SK-N-SH (cell line): Measurements from ENCODE around the gene GSC. TPM values are rescaled to one million over a fixed set of nuclear protein-coding genes. Genes with fewer than 3 reads are reported as not detected.

ENCODE experiments used
- CTCF ChIA-PET: fragments of 300-600, 350-600 bp; formaldehyde crosslinking; extraction: SDS; loops from one replicate; lab custom pipeline; 2021; lab: Yijun Ruan, JAX
- POLR2A ChIA-PET: fragments of 350-600 bp; sonication (Branson Sonifier 250); formaldehyde crosslinking; extraction: SDS; loops from one replicate; lab custom pipeline; 2020; ENCODE audit warnings: antibody characterized with exemption, inconsistent platforms; lab: Yijun Ruan, JAX
- DNase-seq: peaks from one replicate; pipeline ENCODE4 v3.0.0; 2012
- H2AFZ ChIP-seq: fragments of 200-600 bp; sonication (generic); 2 replicates; pipeline ENCODE4 v1.8.1; 2016; ENCODE audit warnings: antibody characterized with exemption, mild to moderate bottlenecking, low read depth
- H3F3A ChIP-seq: fragments of 200-600 bp; sonication (generic); replicated peaks from 2 replicates; pipeline ENCODE3; 2016; ENCODE audit warnings: antibody characterized with exemption, mild to moderate bottlenecking; ENCODE audit not compliant: insufficient read depth
- H3K27ac ChIP-seq, 2 experiments: fragments of 200-500 bp in 1 of 2; fragments of 200-600 bp in 1 of 2; sonication (Bioruptor generic) in 1 of 2; sonication (generic), shearing (Covaris generic) in 1 of 2; 2 replicates each; pipeline versions ENCODE4 v1.5.1 to v1.6.1; 2014 to 2016; ENCODE audit warnings: low read depth in 2 of 2, inconsistent platforms in 1 of 2, low read length in 1 of 2, mild to moderate bottlenecking in 1 of 2, mixed read lengths in 1 of 2
- H3K27me3 ChIP-seq: fragments of 200-600 bp; sonication (generic), shearing (Covaris generic); 2 replicates; pipeline ENCODE4 v1.6.1; 2016; ENCODE audit warnings: mixed run types; ENCODE audit not compliant: insufficient read depth
- H3K36me3 ChIP-seq, 2 experiments: fragments of 200-500 bp in 1 of 2; fragments of 200-600 bp in 1 of 2; sonication (Bioruptor generic) in 1 of 2; sonication (generic) in 1 of 2; replicated peaks in 1 of 2; 2 replicates each; pipeline versions ENCODE3 to v1.5.1; 2014 to 2016; ENCODE audit warnings: low read length in 1 of 2, mild to moderate bottlenecking in 1 of 2; ENCODE audit not compliant: insufficient read depth in 2 of 2, control insufficient read depth in 1 of 2
- H3K4me1 ChIP-seq, 2 experiments: fragments of 200-500 bp in 1 of 2; fragments of 200-600 bp in 1 of 2; sonication (Bioruptor generic) in 1 of 2; sonication (generic), shearing (Covaris generic) in 1 of 2; 2 replicates each; pipeline versions ENCODE4 v1.5.1 to v1.6.1; 2014 to 2016; ENCODE audit warnings: low read depth in 1 of 2, low read length in 1 of 2, mixed run types in 1 of 2; ENCODE audit not compliant: insufficient read depth in 2 of 2, control insufficient read depth in 1 of 2
- H3K4me2 ChIP-seq: fragments of 200-600 bp; sonication (generic), shearing (Covaris generic); 2 replicates; pipeline ENCODE4 v1.6.1; 2017; ENCODE audit warnings: mixed run types
- H3K4me3 ChIP-seq, 2 experiments: fragments of 200-500 bp in 1 of 2; fragments of 200-600 bp in 1 of 2; sonication (Bioruptor generic) in 1 of 2; sonication (generic), shearing (Covaris generic) in 1 of 2; 2 replicates each; pipeline versions ENCODE4 v1.5.1 to v1.8.1; 2014 to 2016; ENCODE audit warnings: low read depth in 2 of 2, inconsistent platforms in 1 of 2, low read length in 1 of 2, mild to moderate bottlenecking in 1 of 2, mixed read lengths in 1 of 2, moderate library complexity in 1 of 2
- H3K79me2 ChIP-seq: fragments of 200-600 bp; sonication (generic); 2 replicates; pipeline ENCODE4 v1.8.1; 2017; ENCODE audit warnings: mild to moderate bottlenecking; ENCODE audit not compliant: insufficient read depth
- H3K9ac ChIP-seq: fragments of 200-600 bp; sonication (generic); 2 replicates; pipeline ENCODE4 v1.6.1; 2017; ENCODE audit warnings: mixed run types
- H3K9me2 ChIP-seq: fragments of 200-600 bp; sonication (generic); 2 replicates; pipeline ENCODE4 v1.6.1; 2017; ENCODE audit warnings: mixed run types
- H3K9me3 ChIP-seq: fragments of 200-600 bp; sonication (generic); 2 replicates; pipeline ENCODE4 v1.6.1; 2017; ENCODE audit warnings: mixed run types, mild to moderate bottlenecking, moderate library complexity
- H4K20me1 ChIP-seq: fragments of 200-600 bp; sonication (generic); 2 replicates; pipeline ENCODE4 v1.6.1; 2017; ENCODE audit warnings: mild to moderate bottlenecking, mixed run types; ENCODE audit not compliant: insufficient read depth
- ELF1 ChIP-seq: IDR thresholded peaks from 2 replicates; pipeline ENCODE4 v1.4.0; 2012
- EP300 ChIP-seq, 2 experiments: IDR thresholded peaks; 2 replicates each; pipeline versions ENCODE4 v1.4.0 to v1.6.1; 2012; ENCODE audit warnings: borderline replicate concordance in 1 of 2, low read depth in 1 of 2, low read length in 1 of 2
- EZH2phosphoT487 ChIP-seq: fragments of 200-600 bp; sonication (generic); IDR thresholded peaks from 2 replicates; pipeline ENCODE4 v1.6.1; 2017; ENCODE audit warnings: low read depth, mixed run types, mild to moderate bottlenecking, antibody characterized with exemption, moderate library complexity, borderline replicate concordance
- FOSL2 ChIP-seq: IDR thresholded peaks from 2 replicates; pipeline ENCODE4 v1.4.0; 2012; ENCODE audit warnings: low read depth, mild to moderate bottlenecking, moderate library complexity, borderline replicate concordance
- FOXJ3 ChIP-seq: sonication (generic); formaldehyde crosslinking; IDR thresholded peaks from 2 replicates; pipeline ENCODE4 v1.5.1; 2020; ENCODE audit warnings: mild to moderate bottlenecking, missing genetic modification reagents
- FOXM1 ChIP-seq: IDR thresholded peaks from 2 replicates; pipeline ENCODE4 v1.4.0; 2012; ENCODE audit warnings: low read depth, mild to moderate bottlenecking
- MEF2A ChIP-seq: IDR thresholded peaks from 2 replicates; pipeline ENCODE4 v1.4.0; 2012; ENCODE audit warnings: low read depth, borderline replicate concordance
- NFIC ChIP-seq: IDR thresholded peaks from 2 replicates; pipeline ENCODE4 v1.4.0; 2012; ENCODE audit warnings: borderline replicate concordance
- NRF1 ChIP-seq: IDR thresholded peaks from 2 replicates; pipeline ENCODE4 v1.6.1; 2012; ENCODE audit warnings: low read depth, mild to moderate bottlenecking, low read length
- POLR2AphosphoS5 ChIP-seq: IDR thresholded peaks from 2 replicates; pipeline ENCODE4 v1.6.1; 2012; ENCODE audit warnings: low read depth, low read length
- RAD21 ChIP-seq: IDR thresholded peaks from 2 replicates; pipeline ENCODE4 v1.6.1; 2012; ENCODE audit warnings: mild to moderate bottlenecking, low read length
- RCOR1 ChIP-seq: fragments of 150-350 bp; IDR thresholded peaks from 2 replicates; pipeline ENCODE4 v1.6.1; 2017; ENCODE audit warnings: antibody characterized with exemption, low read length
- RFX5 ChIP-seq: IDR thresholded peaks from 2 replicates; pipeline ENCODE4 v1.6.1; 2012; ENCODE audit warnings: mild to moderate bottlenecking, improper control_type of control experiment, low read length
- SMC3 ChIP-seq: IDR thresholded peaks from 2 replicates; pipeline ENCODE4 v1.6.1; 2012; ENCODE audit warnings: low read depth, low read length, improper control_type of control experiment
- TCF12 ChIP-seq: IDR thresholded peaks from 2 replicates; pipeline ENCODE4 v1.4.0; 2012
- YY1 ChIP-seq: IDR thresholded peaks from 2 replicates; pipeline ENCODE4 v1.4.0; 2012; ENCODE audit warnings: low read depth, mild to moderate bottlenecking
- WGBS: methylation state at CpG from one replicate; pipeline ENCODE4 v1.1.6; 2017; ENCODE audit warnings: low lambda C conversion rate; 5-methylcytosine and 5-hydroxymethylcytosine counted together
- polyA plus RNA-seq, 3 experiments: library from polyadenylated mRNA; depleted of rRNA; stranded (reverse); fragments of >200 nt; gene quantifications; 2 replicates each; pipeline ENCODE4 v1.2.3, GENCODE V29; 2012
- TF ChIP-seq, protein P1 (sequence below): fragments of 200-600 bp; sonication (generic); IDR thresholded peaks from 2 replicates; pipeline ENCODE4 v1.6.1; 2017; ENCODE audit warnings: antibody characterized with exemption, mild to moderate bottlenecking, moderate library complexity
- TF ChIP-seq, protein P2 (sequence below): IDR thresholded peaks from 2 replicates; pipeline ENCODE4 v1.4.0; 2012; ENCODE audit warnings: low read depth, borderline replicate concordance
- TF ChIP-seq, protein P3 (sequence below): fragments of 150-350 bp; IDR thresholded peaks from 2 replicates; pipeline ENCODE4 v1.6.1; 2017; ENCODE audit warnings: antibody characterized with exemption, low read length, low read depth, borderline replicate concordance
- TF ChIP-seq, protein P4 (sequence below): IDR thresholded peaks from 2 replicates; pipeline ENCODE4 v1.4.0; 2012; ENCODE audit warnings: low read depth

GSC gene
- polyA plus RNA-seq, 1 of the 3 experiments (the other 2 are of a cell fraction), result 1.3 TPM

DNA sequence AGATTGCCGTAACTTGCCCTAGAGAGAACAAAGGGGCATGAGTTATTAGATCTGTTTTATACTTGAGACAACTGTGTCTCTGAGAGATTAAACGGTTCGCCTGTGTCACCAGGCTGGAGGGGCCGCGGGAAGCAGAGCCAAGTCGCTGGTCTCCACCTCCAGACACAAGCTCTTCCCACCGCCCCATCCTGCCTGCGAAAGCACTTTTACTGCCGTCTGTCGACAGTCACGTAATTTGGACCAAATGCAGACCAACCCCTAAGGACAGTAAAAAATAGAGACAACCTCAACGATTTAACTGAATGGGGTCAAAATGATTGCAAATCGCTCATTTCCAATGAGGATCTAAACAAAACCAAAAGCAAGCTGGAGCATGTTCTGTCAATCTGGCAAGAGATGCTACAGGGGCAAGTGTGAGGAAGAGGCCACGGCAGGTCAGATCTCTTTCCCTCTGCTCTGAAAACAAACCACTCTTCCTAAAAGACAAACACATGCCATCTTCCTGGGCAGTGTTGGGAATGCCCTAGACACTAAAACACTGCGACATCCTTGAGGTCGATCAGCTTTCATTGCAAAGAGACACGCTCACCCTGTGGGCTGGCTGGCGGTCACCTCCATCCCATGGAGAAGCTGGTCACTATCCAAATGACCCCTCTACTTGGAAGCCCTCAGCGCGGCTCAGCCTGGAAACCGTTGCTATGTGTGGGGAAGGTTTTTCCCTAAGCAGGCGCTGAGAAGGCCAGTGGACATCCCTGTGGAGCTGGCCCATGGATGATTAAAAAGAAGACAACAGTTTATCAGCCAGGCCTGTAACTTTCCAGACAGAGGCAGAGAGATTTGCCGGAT is 17.1 kb downstream of the GSC start:
- no peak overlapping the region for H3K9ac ChIP-seq
- 80% methylated on average over 16 of the region's 23 CpGs for WGBS
- DNase-seq, result no peak
- H3K9me3 ChIP-seq, result no peaks in the 10 kb centered on the region
- H3K36me3 ChIP-seq, result no peaks in the 10 kb centered on the region
- no peak overlapping the region for H3K4me2 ChIP-seq
- TF ChIP-seq, protein P1, sequence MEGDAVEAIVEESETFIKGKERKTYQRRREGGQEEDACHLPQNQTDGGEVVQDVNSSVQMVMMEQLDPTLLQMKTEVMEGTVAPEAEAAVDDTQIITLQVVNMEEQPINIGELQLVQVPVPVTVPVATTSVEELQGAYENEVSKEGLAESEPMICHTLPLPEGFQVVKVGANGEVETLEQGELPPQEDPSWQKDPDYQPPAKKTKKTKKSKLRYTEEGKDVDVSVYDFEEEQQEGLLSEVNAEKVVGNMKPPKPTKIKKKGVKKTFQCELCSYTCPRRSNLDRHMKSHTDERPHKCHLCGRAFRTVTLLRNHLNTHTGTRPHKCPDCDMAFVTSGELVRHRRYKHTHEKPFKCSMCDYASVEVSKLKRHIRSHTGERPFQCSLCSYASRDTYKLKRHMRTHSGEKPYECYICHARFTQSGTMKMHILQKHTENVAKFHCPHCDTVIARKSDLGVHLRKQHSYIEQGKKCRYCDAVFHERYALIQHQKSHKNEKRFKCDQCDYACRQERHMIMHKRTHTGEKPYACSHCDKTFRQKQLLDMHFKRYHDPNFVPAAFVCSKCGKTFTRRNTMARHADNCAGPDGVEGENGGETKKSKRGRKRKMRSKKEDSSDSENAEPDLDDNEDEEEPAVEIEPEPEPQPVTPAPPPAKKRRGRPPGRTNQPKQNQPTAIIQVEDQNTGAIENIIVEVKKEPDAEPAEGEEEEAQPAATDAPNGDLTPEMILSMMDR, result no peak
- TF ChIP-seq RFX5, result no peak
- TF ChIP-seq RAD21, result no peak
- TF ChIP-seq, protein P2, sequence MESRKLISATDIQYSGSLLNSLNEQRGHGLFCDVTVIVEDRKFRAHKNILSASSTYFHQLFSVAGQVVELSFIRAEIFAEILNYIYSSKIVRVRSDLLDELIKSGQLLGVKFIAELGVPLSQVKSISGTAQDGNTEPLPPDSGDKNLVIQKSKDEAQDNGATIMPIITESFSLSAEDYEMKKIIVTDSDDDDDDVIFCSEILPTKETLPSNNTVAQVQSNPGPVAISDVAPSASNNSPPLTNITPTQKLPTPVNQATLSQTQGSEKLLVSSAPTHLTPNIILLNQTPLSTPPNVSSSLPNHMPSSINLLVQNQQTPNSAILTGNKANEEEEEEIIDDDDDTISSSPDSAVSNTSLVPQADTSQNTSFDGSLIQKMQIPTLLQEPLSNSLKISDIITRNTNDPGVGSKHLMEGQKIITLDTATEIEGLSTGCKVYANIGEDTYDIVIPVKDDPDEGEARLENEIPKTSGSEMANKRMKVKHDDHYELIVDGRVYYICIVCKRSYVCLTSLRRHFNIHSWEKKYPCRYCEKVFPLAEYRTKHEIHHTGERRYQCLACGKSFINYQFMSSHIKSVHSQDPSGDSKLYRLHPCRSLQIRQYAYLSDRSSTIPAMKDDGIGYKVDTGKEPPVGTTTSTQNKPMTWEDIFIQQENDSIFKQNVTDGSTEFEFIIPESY, result no peak
- TF ChIP-seq SMC3, result no peak
- no peaks in the 10 kb centered on the region for H3K4me1 ChIP-seq
- no peaks in the 10 kb centered on the region for H3K79me2 ChIP-seq
- no peak overlapping the region for H3K4me3 ChIP-seq
- no peaks in the 10 kb centered on the region for H3F3A ChIP-seq
- ChIA-PET POLR2A (no interaction called here), CTCF (interaction anchor here (1.0 to 2.0 kb wide), 2 partner anchors 15 to 63 kb away, joined by 3 to 7 read pairs; no protein-coding TSS in a partner anchor)
- H3K27me3 ChIP-seq, result no peaks in the 10 kb centered on the region
- no peak overlapping the region for H3K27ac ChIP-seq
- no peaks in the 10 kb centered on the region for H4K20me1 ChIP-seq
- H2AFZ ChIP-seq, result no peak overlapping the region
- no peaks in the 10 kb centered on the region for H3K9me2 ChIP-seq

DNA sequence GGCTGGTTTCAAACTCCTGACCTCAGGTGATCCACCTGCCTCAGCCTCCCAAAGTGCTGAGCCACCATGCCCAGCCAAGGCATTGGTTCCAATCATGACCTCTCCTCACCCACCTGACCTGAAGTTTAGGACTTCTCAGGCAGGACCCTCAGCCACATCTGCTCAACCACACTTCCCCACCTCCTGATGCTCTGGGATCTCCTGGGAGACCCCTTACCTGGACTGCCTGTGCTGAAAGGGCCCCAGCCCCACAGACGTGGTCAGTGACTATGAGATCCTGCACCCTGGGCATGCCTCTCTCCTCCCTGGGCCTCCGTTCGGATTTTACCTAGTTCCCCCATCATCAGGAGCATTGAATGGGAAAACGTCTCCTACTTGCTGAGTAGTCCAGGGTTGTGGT is 18.0 kb downstream of the GSC start:
- Histone ChIP-seq H3K27me3 (no peaks in the 10 kb centered on the region), H3K4me2 (no peak overlapping the region), H3K36me3 (no peaks in the 10 kb centered on the region), H3K9ac (no peak overlapping the region)
- 24% methylated on average over 3 of the region's 4 CpGs for WGBS
- POLR2A ChIA-PET, result no interaction called here
- TF ChIP-seq RCOR1 (no peak), RFX5 (no peak), NFIC (no peak), TCF12 (no peak), MEF2A (no peak), FOXJ3 (CRISPR knock-in tag) (no peak), FOXM1 (no peak), ELF1 (no peak), SMC3 (no peak), POLR2AphosphoS5 (no peak), EZH2phosphoT487 (no peak), NRF1 (no peak), YY1 (no peak), FOSL2 (no peak), EP300 (IDR thresholded peaks at IDR 0.05; ENCODE audit: borderline replicate concordance in 1 of 2, low read depth in 1 of 2, low read length in 1 of 2) (no peak)
- TF ChIP-seq, protein P1, result no peak
- TF ChIP-seq, protein P3, sequence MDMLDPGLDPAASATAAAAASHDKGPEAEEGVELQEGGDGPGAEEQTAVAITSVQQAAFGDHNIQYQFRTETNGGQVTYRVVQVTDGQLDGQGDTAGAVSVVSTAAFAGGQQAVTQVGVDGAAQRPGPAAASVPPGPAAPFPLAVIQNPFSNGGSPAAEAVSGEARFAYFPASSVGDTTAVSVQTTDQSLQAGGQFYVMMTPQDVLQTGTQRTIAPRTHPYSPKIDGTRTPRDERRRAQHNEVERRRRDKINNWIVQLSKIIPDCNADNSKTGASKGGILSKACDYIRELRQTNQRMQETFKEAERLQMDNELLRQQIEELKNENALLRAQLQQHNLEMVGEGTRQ, result no peak
- TF ChIP-seq, protein P4, sequence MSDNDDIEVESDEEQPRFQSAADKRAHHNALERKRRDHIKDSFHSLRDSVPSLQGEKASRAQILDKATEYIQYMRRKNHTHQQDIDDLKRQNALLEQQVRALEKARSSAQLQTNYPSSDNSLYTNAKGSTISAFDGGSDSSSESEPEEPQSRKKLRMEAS, result no peak
- TF ChIP-seq, all 33 proteins: peak for 0
- no peaks in the 10 kb centered on the region for H3K4me1 ChIP-seq
- H3F3A ChIP-seq, result no peaks in the 10 kb centered on the region
- H3K4me3 ChIP-seq, result no peak overlapping the region
- CTCF ChIA-PET, result interaction anchor here (1.0 to 2.0 kb wide), 2 partner anchors 14 to 62 kb away, joined by 3 to 7 read pairs; no protein-coding TSS in a partner anchor
- no peak for DNase-seq
- H3K79me2 ChIP-seq, result no peaks in the 10 kb centered on the region
- no peaks in the 10 kb centered on the region for H4K20me1 ChIP-seq
- no peaks in the 10 kb centered on the region for H3K9me2 ChIP-seq
- H3K9me3 ChIP-seq, result no peaks in the 10 kb centered on the region
- no peak overlapping the region for H3K27ac ChIP-seq
- H2AFZ ChIP-seq, result no peak overlapping the region
